ENCODE measurements around the gene FNDC3B.
A peak's percentile ranks its signal among the peaks of the same experiment; 100 is the strongest.

The FNDC3B gene

DNA sequence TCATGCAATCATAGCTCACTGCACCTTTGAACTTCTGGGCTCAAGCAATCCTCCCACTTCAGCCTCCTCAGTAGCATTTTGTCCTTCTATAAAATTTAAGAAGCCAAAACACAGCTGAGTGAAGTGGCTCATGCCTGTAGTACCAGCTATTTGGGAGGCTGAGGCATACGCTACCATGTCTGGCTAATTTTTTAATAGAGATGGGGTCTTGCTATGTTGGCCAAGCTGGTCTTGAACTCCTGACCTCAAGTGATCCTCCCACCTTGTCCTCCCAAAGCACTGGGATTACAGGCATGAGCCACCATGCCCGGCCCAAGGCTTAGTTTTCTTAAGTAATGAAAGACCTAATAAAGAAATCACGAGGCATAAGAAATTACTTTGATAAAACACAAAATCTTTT, 14.7 kb upstream of the FNDC3B start (continued):
- TF ChIP-seq ZFP69B (tag by site-specific recombination; IDR thresholded peaks at IDR 0.05), result no peak

- Histone ChIP-seq H3K4me1 (ENCODE audit: control insufficient read depth, insufficient read depth, low read length) (no peaks in the 10 kb centered on the region), H3K27ac (ENCODE audit: extremely low read depth, low read depth, low read length) (no peak overlapping the region), H3K4me3 (ENCODE audit: low read depth, low read length) (no peak overlapping the region), H3K36me3 (ENCODE audit: control insufficient read depth in 2 of 2, insufficient read depth in 1 of 2, low read length in 2 of 2) (no peaks in the 10 kb centered on the region), H3K9me3 (ENCODE audit: control insufficient read depth, insufficient read depth, low read depth, low read length) (no peaks in the 10 kb centered on the region)
- TF ChIP-seq ZNF302 (tag by site-specific recombination; IDR thresholded peaks at IDR 0.05; ENCODE audit: low read depth) (no peak), ZNF398 (tag by site-specific recombination; IDR thresholded peaks at IDR 0.05) (no peak), ZFHX2 (tag by site-specific recombination; conservative IDR thresholded peaks at IDR 0.05) (peak; percentile 32), EGR2 (tag by site-specific recombination; IDR thresholded peaks at IDR 0.05; ENCODE audit: low read depth) (0 out of 2 replicates have a peak, but pooled peaks have one; percentile 8), ZNF558 (tag by site-specific recombination; IDR thresholded peaks at IDR 0.05) (no peak), ZNF423 (tag by site-specific recombination; IDR thresholded peaks at IDR 0.05) (no peak), ZFP41 (tag by site-specific recombination; IDR thresholded peaks at IDR 0.05; ENCODE audit: borderline replicate concordance) (no peak), ZNF530 (tag by site-specific recombination; IDR thresholded peaks at IDR 0.05; ENCODE audit: low read depth) (no peak)
- ChIA-PET POLR2A (no interaction called here), CTCF (interaction anchor here (0.6 kb wide), 2 partner anchors 303 to 387 kb away, joined by 3 read pairs; no protein-coding TSS in a partner anchor)
Observed at GRCh38 chr3:172029425-172030098, 9.8 kb upstream of the FNDC3B start.

GRCh38 chr3:172030181-172030580, 9.2 kb upstream of the FNDC3B start:
- ChIA-PET CTCF (no interaction called here), POLR2A (no interaction called here)
- no peaks in the 10 kb centered on the region for H3K9me3 ChIP-seq (ENCODE audit: control insufficient read depth, insufficient read depth, low read depth, low read length)
- H3K4me3 ChIP-seq (ENCODE audit: low read depth, low read length), result no peak overlapping the region
- H3K36me3 ChIP-seq (ENCODE audit: control insufficient read depth in 2 of 2, insufficient read depth in 1 of 2, low read length in 2 of 2), result no peaks in the 10 kb centered on the region
- no peak overlapping the region for H3K27ac ChIP-seq (ENCODE audit: extremely low read depth, low read depth, low read length)
- no peaks in the 10 kb centered on the region for H3K4me1 ChIP-seq (ENCODE audit: control insufficient read depth, insufficient read depth, low read length)
- TF ChIP-seq ZNF843 (tag by site-specific recombination; IDR thresholded peaks at IDR 0.05) (no peak), WT1 (tag by site-specific recombination; IDR thresholded peaks at IDR 0.05) (no peak), ZNF768 (tag by site-specific recombination; IDR thresholded peaks at IDR 0.05) (no peak), ZNF660 (tag by site-specific recombination; IDR thresholded peaks at IDR 0.05) (no peak), ZEB2 (tag by site-specific recombination; IDR thresholded peaks at IDR 0.05) (no peak), ZNF121 (tag by site-specific recombination; IDR thresholded peaks at IDR 0.05) (no peak), ZSCAN4 (tag by site-specific recombination; IDR thresholded peaks at IDR 0.05) (no peak), ZFP3 (tag by site-specific recombination; IDR thresholded peaks at IDR 0.05; ENCODE audit: low read depth) (no peak), SALL2 (tag by site-specific recombination; IDR thresholded peaks at IDR 0.05; ENCODE audit: borderline replicate concordance) (no peak), YY2 (tag by site-specific recombination; IDR thresholded peaks at IDR 0.05) (no peak), ZNF394 (tag by site-specific recombination; IDR thresholded peaks at IDR 0.05; ENCODE audit: borderline replicate concordance) (no peak), ZNF324 (tag by site-specific recombination; IDR thresholded peaks at IDR 0.05) (no peak), ZBTB8A (tag by site-specific recombination; IDR thresholded peaks at IDR 0.05) (no peak), ZNF654 (tag by site-specific recombination; IDR thresholded peaks at IDR 0.05; ENCODE audit: low read depth) (no peak), EGR2 (tag by site-specific recombination; IDR thresholded peaks at IDR 0.05; ENCODE audit: low read depth) (no peak), ZBTB17 (tag by site-specific recombination; IDR thresholded peaks at IDR 0.05) (no peak), ZNF529 (tag by site-specific recombination; IDR thresholded peaks at IDR 0.05; ENCODE audit: insufficient replicate concordance) (no peak)
- TF ChIP-seq, protein P1, sequence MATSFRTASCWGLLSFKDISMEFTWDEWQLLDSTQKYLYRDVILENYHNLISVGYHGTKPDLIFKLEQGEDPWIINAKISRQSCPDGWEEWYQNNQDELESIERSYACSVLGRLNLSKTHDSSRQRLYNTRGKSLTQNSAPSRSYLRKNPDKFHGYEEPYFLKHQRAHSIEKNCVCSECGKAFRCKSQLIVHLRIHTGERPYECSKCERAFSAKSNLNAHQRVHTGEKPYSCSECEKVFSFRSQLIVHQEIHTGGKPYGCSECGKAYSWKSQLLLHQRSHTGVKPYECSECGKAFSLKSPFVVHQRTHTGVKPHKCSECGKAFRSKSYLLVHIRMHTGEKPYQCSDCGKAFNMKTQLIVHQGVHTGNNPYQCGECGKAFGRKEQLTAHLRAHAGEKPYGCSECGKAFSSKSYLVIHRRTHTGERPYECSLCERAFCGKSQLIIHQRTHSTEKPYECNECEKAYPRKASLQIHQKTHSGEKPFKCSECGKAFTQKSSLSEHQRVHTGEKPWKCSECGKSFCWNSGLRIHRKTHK (tag by site-specific recombination; IDR thresholded peaks at IDR 0.05), result no peak
- TF ChIP-seq, protein P2, sequence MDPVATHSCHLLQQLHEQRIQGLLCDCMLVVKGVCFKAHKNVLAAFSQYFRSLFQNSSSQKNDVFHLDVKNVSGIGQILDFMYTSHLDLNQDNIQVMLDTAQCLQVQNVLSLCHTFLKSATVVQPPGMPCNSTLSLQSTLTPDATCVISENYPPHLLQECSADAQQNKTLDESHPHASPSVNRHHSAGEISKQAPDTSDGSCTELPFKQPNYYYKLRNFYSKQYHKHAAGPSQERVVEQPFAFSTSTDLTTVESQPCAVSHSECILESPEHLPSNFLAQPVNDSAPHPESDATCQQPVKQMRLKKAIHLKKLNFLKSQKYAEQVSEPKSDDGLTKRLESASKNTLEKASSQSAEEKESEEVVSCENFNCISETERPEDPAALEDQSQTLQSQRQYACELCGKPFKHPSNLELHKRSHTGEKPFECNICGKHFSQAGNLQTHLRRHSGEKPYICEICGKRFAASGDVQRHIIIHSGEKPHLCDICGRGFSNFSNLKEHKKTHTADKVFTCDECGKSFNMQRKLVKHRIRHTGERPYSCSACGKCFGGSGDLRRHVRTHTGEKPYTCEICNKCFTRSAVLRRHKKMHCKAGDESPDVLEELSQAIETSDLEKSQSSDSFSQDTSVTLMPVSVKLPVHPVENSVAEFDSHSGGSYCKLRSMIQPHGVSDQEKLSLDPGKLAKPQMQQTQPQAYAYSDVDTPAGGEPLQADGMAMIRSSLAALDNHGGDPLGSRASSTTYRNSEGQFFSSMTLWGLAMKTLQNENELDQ (tag by site-specific recombination; IDR thresholded peaks at IDR 0.05; ENCODE audit: low read depth), result no peak
